ENCODE measurements around the gene CNTN5. TPM values are rescaled to one million over a fixed set of nuclear protein-coding genes. Genes with fewer than 3 reads are reported as not detected.

Gene CNTN5
- total RNA-seq, 2 donors from 2014 or later = not detected

GRCh38 chr11:99383648-99384245 is 363.0 kb downstream of the CNTN5 start:
- Mint-ChIP-seq H3K4me1 (ENCODE audit: low read depth) (no peaks in the 10 kb centered on the region), H3K27ac (no peak overlapping the region), H3K4me3 (no peak overlapping the region), H3K9me3 (peaks cover 1 to 5% of the 10 kb centered on the region in 2 donors), H3K27me3 (ENCODE audit: low read depth) (no peaks in the 10 kb centered on the region), H3K36me3 (ENCODE audit: insufficient read depth in 2 of 2) (no peaks in the 10 kb centered on the region)
- ATAC-seq (replicated peaks in 1 of 2) = no peak
- no peak for DNase-seq

GRCh38 chr11:99391245-99391644 is 370.5 kb downstream of the CNTN5 start:
- ATAC-seq (replicated peaks in 1 of 2) (no peak), DNase-seq (no peak)
- Mint-ChIP-seq H3K4me3 (no peak overlapping the region), H3K36me3 (ENCODE audit: insufficient read depth in 2 of 2) (no peaks in the 10 kb centered on the region), H3K4me1 (ENCODE audit: low read depth) (no peaks in the 10 kb centered on the region), H3K27ac (no peak overlapping the region), H3K9me3 (peaks cover 1 to 4% of the 10 kb centered on the region in 2 donors), H3K27me3 (ENCODE audit: low read depth) (no peaks in the 10 kb centered on the region)

DNA sequence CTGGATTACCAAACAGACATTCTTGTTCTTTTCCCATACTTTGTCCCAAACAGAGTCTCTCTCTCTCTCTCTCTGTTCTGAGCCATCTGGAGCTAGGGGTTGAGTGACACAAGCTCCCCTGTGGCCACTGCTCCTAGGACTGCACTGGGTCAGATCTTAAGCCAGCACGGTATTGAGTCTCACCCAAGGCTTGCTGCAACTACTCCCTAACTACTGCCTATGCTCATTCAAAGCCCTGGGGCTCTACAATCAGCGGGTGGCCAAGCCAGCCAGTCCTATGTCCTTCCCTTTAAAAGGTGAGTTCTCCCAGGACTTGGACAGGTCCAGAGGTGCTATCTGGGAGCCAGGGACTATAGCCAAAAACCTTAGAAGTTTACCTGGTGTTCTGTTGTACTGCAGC is 385.6 kb downstream of the CNTN5 start:
- Mint-ChIP-seq H3K27me3 (ENCODE audit: low read depth) (no peaks in the 10 kb centered on the region), H3K27ac (no peak overlapping the region), H3K4me1 (ENCODE audit: low read depth) (no peaks in the 10 kb centered on the region), H3K4me3 (no peak overlapping the region), H3K9me3 (peaks cover 2 to 13% of the 10 kb centered on the region in 2 donors), H3K36me3 (ENCODE audit: insufficient read depth in 2 of 2) (peaks cover 2% of the 10 kb centered on the region in 2 donors)
- ATAC-seq (replicated peaks in 1 of 2) (no peak), DNase-seq (no peak)

DNA sequence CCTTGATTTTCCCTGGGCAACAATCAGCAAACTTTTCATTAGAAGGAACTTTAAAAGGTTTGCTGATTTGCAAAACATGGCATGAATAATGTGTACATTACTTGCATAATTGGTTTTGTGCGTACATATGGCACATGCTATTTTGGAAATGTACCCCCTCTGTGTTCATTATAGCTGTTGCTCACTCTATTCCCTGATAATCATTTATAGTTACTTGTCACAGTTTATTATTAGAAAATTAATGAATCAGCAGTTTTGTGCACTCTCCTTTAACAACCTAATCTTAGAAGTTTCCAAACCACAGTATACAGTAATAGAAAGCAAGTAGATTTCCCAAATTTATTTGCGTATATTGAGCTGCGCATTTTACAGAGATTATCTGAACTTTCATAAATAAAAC is 389.9 kb downstream of the CNTN5 start:
- no peak overlapping the region for H3K27ac Mint-ChIP-seq
- ATAC-seq (replicated peaks in 1 of 2) (no peak), DNase-seq (no peak)
- peaks cover 5 to 9% of the 10 kb centered on the region in 2 donors for H3K9me3 Mint-ChIP-seq
- no peak overlapping the region for H3K4me3 Mint-ChIP-seq
- no peaks in the 10 kb centered on the region for H3K27me3 Mint-ChIP-seq (ENCODE audit: low read depth)
- H3K36me3 Mint-ChIP-seq (ENCODE audit: insufficient read depth in 2 of 2) = peaks cover 2% of the 10 kb centered on the region in 2 donors
- H3K4me1 Mint-ChIP-seq (ENCODE audit: low read depth) = no peaks in the 10 kb centered on the region

- no peak overlapping the region for H3K27ac Mint-ChIP-seq
- peaks cover 3 to 12% of the 10 kb centered on the region in 2 donors for H3K9me3 Mint-ChIP-seq
- no peak overlapping the region for H3K4me3 Mint-ChIP-seq
- H3K4me1 Mint-ChIP-seq (ENCODE audit: low read depth) = no peaks in the 10 kb centered on the region
- H3K27me3 Mint-ChIP-seq (ENCODE audit: low read depth) = no peaks in the 10 kb centered on the region
- ATAC-seq (replicated peaks in 1 of 2) (no peak), DNase-seq (no peak)
- H3K36me3 Mint-ChIP-seq (ENCODE audit: insufficient read depth in 2 of 2) = peaks cover 0 to 2% of the 10 kb centered on the region in 2 donors
Observed at GRCh38 chr11:99418927-99419720, 398.4 kb downstream of the CNTN5 start.

DNA sequence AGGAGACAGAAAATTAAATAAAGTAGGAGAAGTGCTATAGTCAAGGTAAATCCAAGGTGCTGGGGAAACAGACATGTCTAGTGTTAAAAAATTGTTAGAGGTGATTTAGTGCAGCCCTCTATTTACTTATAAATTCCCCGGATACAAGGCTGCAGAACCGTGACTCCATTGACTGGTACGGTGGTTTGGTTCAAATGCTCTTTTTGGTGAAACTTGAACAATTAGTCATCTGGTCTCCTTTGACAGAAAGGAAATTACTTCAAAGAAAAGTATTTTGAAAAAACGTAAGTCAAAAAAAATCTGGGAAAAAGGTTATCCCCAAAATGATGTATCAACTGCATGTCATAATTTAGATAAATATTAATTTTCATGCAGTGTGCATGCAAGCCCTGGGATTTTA is 399.2 kb downstream of the CNTN5 start:
- Mint-ChIP-seq H3K36me3 (ENCODE audit: insufficient read depth in 2 of 2) (peaks cover 0 to 2% of the 10 kb centered on the region in 2 donors), H3K4me1 (ENCODE audit: low read depth) (no peaks in the 10 kb centered on the region), H3K27me3 (ENCODE audit: low read depth) (no peaks in the 10 kb centered on the region), H3K4me3 (no peak overlapping the region), H3K27ac (no peak overlapping the region), H3K9me3 (peaks cover 2 to 7% of the 10 kb centered on the region in 2 donors)
- DNase-seq = no peak
- ATAC-seq (replicated peaks in 1 of 2) = no peak

DNA sequence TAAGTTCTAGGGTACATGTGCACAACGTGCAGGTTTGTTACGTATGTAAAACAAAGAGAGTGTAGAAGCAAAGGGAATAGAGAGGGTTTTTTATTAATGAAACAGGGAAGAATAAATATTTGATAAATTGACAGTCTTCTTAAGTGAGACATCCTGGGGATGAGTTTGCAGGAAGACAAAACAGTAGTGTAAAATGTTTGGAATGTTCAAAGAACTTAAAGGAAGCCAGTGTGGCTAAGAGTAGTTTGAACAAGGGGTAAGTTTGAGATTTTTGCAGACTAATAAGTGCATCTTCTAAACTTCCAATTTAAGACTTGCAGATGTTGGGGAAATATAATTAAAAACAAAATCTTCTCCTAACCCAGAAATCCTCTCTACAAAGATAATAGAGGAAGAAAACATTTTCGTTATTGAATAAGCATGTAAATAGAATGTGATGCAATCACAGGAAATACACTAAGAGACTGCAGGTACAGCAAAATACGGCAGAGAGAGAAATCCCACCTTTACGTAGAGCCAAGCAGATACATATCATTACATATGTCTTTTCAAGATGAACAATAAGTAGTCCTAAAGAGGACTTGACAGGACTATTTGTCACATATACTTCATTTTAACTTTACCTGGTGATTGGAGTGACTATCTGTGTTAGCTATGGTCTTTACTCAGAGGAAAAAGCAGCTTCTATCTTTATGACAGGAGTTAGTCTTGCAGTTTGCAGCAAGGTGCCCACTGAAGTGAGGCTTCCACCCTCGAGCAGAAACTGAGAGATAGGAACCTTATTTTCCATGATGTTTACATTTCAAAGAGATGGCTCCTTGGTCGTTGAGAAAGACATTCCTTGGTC is 402.1 kb downstream of the CNTN5 start:
- DNase-seq = no peak
- Mint-ChIP-seq H3K36me3 (ENCODE audit: insufficient read depth in 2 of 2) (peaks cover 0 to 2% of the 10 kb centered on the region in 2 donors), H3K27me3 (ENCODE audit: low read depth) (no peaks in the 10 kb centered on the region), H3K4me3 (no peak overlapping the region), H3K27ac (peak overlapping the region; percentile 42), H3K9me3 (peaks cover 2 to 3% of the 10 kb centered on the region in 2 donors), H3K4me1 (ENCODE audit: low read depth) (no peaks in the 10 kb centered on the region)
- no peak for ATAC-seq (replicated peaks in 1 of 2)

DNA sequence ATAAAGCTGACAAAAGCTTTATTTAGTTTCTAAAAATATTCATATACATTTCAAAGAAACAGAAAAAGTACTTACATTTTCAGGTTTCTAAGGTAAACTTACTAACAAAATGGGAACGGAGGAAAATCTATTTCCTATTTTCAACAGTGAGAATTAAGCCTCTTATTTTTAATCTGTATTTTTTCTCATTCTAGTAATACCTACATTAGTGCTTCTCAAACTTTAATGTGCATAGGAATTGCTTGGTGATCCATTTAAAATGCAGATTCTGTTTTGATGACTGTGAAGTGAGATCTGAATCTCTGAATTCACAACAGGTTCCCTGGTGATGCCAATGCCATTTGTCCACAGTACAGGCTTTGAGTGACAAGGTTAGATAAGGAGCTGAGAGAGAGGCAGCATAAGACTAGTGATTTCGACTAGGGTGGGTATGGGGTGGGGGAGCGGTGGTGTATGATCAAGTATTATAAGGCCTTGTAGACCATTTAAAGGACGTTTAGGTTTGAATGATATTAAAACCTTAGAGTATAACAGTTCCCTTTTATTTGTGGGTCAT is 402.8 kb downstream of the CNTN5 start:
- Mint-ChIP-seq H3K4me1 (ENCODE audit: low read depth) (no peaks in the 10 kb centered on the region), H3K9me3 (peaks cover 2 to 3% of the 10 kb centered on the region in 2 donors), H3K27ac (no peak overlapping the region), H3K36me3 (ENCODE audit: insufficient read depth in 2 of 2) (peaks cover 0 to 2% of the 10 kb centered on the region in 2 donors), H3K27me3 (ENCODE audit: low read depth) (no peaks in the 10 kb centered on the region), H3K4me3 (no peak overlapping the region)
- DNase-seq (no peak), ATAC-seq (replicated peaks in 1 of 2) (no peak)

DNA sequence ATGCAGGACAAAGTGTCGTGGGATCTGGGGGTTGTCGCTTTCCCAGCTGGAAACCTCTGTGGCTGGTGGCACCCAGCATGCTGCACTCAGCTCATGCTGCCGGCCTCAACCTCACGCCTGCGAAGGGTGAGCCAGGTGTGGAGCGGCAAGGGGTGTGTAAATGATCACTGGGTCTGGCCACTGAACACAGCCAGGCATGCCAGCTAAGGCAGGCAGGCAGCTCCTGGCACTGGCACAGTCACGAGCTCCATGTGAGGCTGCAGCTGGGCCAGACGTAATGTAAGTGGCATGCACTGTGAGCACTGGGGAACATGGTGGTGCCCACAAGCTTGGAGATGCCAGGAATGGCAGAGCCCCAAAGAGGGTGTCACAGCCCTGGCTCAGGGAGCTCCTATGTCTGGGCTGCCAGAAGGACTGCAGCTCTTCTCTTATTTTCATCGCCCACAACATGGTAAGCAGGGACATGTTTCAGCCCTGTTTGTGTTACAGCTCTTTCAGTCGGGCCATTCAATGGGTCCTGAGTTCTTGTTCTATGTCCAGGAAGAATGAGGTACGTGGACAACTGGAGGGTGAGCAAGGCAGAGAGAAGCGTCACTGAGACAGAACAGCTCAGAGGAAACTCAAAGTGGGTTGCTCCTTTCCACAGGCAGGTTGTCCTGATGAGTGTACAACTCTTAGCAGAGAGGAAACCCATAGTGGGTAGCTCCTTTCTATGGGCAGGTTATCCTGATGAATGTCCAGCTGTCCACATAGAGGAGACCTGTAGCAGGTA is 403.8 kb downstream of the CNTN5 start:
- H3K4me3 Mint-ChIP-seq = no peak overlapping the region
- no peak for ATAC-seq (replicated peaks in 1 of 2)
- no peaks in the 10 kb centered on the region for H3K27me3 Mint-ChIP-seq (ENCODE audit: low read depth)
- no peak for DNase-seq
- no peaks in the 10 kb centered on the region for H3K4me1 Mint-ChIP-seq (ENCODE audit: low read depth)
- peaks cover 2 to 3% of the 10 kb centered on the region in 2 donors for H3K9me3 Mint-ChIP-seq
- H3K36me3 Mint-ChIP-seq (ENCODE audit: insufficient read depth in 2 of 2) = peaks cover 0 to 2% of the 10 kb centered on the region in 2 donors
- H3K27ac Mint-ChIP-seq = no peak overlapping the region

DNA sequence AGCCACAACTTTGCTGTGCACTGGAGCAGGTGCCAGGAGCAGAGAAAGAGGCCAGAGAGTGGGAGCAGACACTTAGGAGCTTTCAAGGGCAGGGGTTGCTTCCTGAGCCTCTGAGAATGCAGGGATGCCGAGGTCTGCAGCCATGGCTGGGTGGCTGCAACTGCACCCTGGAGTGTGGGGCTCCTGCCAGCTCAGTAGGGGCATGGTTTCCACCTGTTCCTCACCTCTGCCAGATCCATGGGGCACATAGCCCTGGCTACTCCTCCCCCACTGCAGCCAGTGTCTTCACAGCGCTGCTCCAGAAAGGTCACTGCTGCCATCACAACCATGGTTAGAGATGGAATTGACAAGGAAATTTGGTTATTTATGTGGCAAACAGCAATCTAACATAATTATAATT is 404.8 kb downstream of the CNTN5 start:
- ATAC-seq (replicated peaks in 1 of 2) (no peak), DNase-seq (no peak)
- Mint-ChIP-seq H3K36me3 (ENCODE audit: insufficient read depth in 2 of 2) (peaks cover 2% of the 10 kb centered on the region in 2 donors), H3K27me3 (ENCODE audit: low read depth) (no peaks in the 10 kb centered on the region), H3K4me3 (no peak overlapping the region), H3K9me3 (peaks cover 2 to 5% of the 10 kb centered on the region in 2 donors), H3K4me1 (ENCODE audit: low read depth) (no peaks in the 10 kb centered on the region), H3K27ac (no peak overlapping the region)

DNA sequence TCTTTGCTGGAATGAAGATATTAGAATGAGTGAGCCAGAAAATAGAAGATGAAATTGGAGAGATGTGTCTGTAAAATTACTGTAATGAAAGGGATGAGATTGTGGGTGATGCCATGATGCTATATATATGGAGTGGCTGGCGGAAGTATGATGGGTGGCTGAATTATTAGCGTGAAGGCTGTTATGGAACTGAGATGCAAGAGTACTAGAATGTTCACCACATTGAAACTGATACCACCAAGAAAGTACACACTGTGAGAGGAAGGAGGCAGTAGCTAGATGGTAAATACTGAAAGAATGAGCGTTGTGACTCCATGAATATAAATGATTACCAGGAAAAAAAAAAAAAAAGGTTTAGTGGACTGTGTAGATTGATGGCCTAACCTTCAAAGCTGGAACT is 411.9 kb downstream of the CNTN5 start:
- Mint-ChIP-seq H3K9me3 (peaks cover 8 to 9% of the 10 kb centered on the region in 2 donors), H3K27me3 (ENCODE audit: low read depth) (no peaks in the 10 kb centered on the region), H3K4me3 (no peak overlapping the region), H3K27ac (no peak overlapping the region), H3K4me1 (ENCODE audit: low read depth) (no peaks in the 10 kb centered on the region), H3K36me3 (ENCODE audit: insufficient read depth in 2 of 2) (peaks cover 0 to 2% of the 10 kb centered on the region in 2 donors)
- no peak for ATAC-seq (replicated peaks in 1 of 2)
- no peak for DNase-seq

- Mint-ChIP-seq H3K4me1 (ENCODE audit: low read depth) (no peaks in the 10 kb centered on the region), H3K36me3 (ENCODE audit: insufficient read depth in 2 of 2) (no peaks in the 10 kb centered on the region), H3K4me3 (no peak overlapping the region), H3K27ac (no peak overlapping the region), H3K27me3 (ENCODE audit: low read depth) (no peaks in the 10 kb centered on the region), H3K9me3 (peaks cover 6% of the 10 kb centered on the region in 2 donors)
- ATAC-seq (replicated peaks in 1 of 2) (no peak), DNase-seq (no peak)
Observed at GRCh38 chr11:99443276-99443675, 422.5 kb downstream of the CNTN5 start.
